Upper lobe of left lung (tissue), 4 donors: ENCODE measurements around the gene TP63.

Experiments
- EP300 ChIP-seq, 4 donors: sonication (generic); formaldehyde crosslinking; IDR thresholded peaks; one replicate each; pipeline ENCODE4 v1.5.1; 2017; ENCODE audit warnings: antibody characterized with exemption in 4 of 4, control low read depth in 2 of 4
- TF ChIP-seq, protein P1 (sequence below), 6 experiments: fragments of 450-650 bp in 4 of 6; fragments of 200-600 bp in 2 of 6; sonication (generic) in 2 of 6; IDR thresholded peaks; one replicate each; pipeline ENCODE4 v1.5.1; 2016 to 2019; ENCODE audit warnings: antibody characterized with exemption in 6 of 6

DNA sequence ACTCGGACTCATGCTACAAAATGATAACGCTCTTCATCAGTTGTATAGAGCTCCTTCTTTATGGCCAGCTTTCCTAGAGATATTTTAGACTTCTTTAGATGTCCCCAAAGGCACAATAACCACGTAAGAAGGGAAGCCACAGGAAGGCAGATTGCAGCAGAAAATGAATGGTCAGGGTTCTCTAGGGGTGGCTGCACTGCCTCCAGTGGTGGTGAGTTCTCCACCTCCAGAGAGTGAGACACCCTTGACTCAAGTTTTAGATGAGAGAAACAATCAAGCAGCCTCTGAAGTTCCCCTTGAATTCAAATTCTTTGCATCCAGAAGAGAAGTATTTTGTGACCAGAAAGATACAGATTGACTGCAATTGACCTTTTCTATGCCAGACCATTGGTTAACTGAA is 191.5 kb downstream of the TP63 start:
- no peak for TF ChIP-seq EP300 (IDR thresholded peaks at IDR 0.05)
- TF ChIP-seq, protein P1, sequence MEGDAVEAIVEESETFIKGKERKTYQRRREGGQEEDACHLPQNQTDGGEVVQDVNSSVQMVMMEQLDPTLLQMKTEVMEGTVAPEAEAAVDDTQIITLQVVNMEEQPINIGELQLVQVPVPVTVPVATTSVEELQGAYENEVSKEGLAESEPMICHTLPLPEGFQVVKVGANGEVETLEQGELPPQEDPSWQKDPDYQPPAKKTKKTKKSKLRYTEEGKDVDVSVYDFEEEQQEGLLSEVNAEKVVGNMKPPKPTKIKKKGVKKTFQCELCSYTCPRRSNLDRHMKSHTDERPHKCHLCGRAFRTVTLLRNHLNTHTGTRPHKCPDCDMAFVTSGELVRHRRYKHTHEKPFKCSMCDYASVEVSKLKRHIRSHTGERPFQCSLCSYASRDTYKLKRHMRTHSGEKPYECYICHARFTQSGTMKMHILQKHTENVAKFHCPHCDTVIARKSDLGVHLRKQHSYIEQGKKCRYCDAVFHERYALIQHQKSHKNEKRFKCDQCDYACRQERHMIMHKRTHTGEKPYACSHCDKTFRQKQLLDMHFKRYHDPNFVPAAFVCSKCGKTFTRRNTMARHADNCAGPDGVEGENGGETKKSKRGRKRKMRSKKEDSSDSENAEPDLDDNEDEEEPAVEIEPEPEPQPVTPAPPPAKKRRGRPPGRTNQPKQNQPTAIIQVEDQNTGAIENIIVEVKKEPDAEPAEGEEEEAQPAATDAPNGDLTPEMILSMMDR (IDR thresholded peaks at IDR 0.05) = no peak
